Stimulated activated memory B cell treated with anti-CD40 and anti-IgM and Interleukin-4, amounts not matched to agents 10 μg/mL and 1 μg/mL and 100 μg/mL, for 72 hours (primary cell): ENCODE results near the gene DOK7.
A peak's percentile ranks its signal among the peaks of the same experiment; 100 is the strongest.

ENCODE experiments used
- ATAC-seq: fragments of 150-1000 bp; cut with Tn5 transposase; 2 replicates; pipeline ENCODE4 v1.10.0; 2021
- H3K27ac Mint-ChIP-seq: one replicate; pipeline ENCODE4 v1.8.0; 2022; ENCODE audit warnings: mild to moderate bottlenecking, mixed read lengths
- H3K27me3 Mint-ChIP-seq: one replicate; pipeline ENCODE4 v1.8.0; 2022; ENCODE audit warnings: mixed read lengths
- H3K36me3 Mint-ChIP-seq: one replicate; pipeline ENCODE4 v1.8.0; 2022; ENCODE audit warnings: mixed read lengths
- H3K4me1 Mint-ChIP-seq: one replicate; pipeline ENCODE4 v1.8.0; 2022; ENCODE audit warnings: mixed read lengths
- H3K4me3 Mint-ChIP-seq: one replicate; pipeline ENCODE4 v1.8.0; 2022; ENCODE audit warnings: mild to moderate bottlenecking, moderate library complexity, mixed read lengths
- H3K9me3 Mint-ChIP-seq: one replicate; pipeline ENCODE4 v1.8.0; 2022; ENCODE audit warnings: mixed read lengths

DOK7 gene

GRCh38 chr4:3492741-3493719 is 29.9 kb downstream of the DOK7 start:
- H3K27ac Mint-ChIP-seq = no peak overlapping the region
- H3K27me3 Mint-ChIP-seq = no peaks in the 10 kb centered on the region
- peaks cover 25% of the 10 kb centered on the region for H3K36me3 Mint-ChIP-seq
- ATAC-seq = no peak
- H3K4me3 Mint-ChIP-seq = no peak overlapping the region
- H3K4me1 Mint-ChIP-seq = peaks cover 69% of the 10 kb centered on the region
- no peaks in the 10 kb centered on the region for H3K9me3 Mint-ChIP-seq

- no peak for ATAC-seq
- H3K27ac Mint-ChIP-seq = no peak overlapping the region
Observed at GRCh38 chr4:3493720-3494461, 30.8 kb downstream of the DOK7 start.

GRCh38 chr4:3494462-3494871 is 31.4 kb downstream of the DOK7 start:
- H3K27ac Mint-ChIP-seq = no peak overlapping the region
- H3K36me3 Mint-ChIP-seq = peaks cover 25% of the 10 kb centered on the region
- no peaks in the 10 kb centered on the region for H3K9me3 Mint-ChIP-seq
- no peaks in the 10 kb centered on the region for H3K27me3 Mint-ChIP-seq
- peaks cover 55% of the 10 kb centered on the region for H3K4me1 Mint-ChIP-seq
- H3K4me3 Mint-ChIP-seq = no peak overlapping the region
- ATAC-seq = no peak

More at GRCh38 chr4:3493720-3494461, 30.8 kb downstream of the DOK7 start:
- Mint-ChIP-seq H3K36me3 (peaks cover 25% of the 10 kb centered on the region), H3K4me3 (no peak overlapping the region), H3K27me3 (no peaks in the 10 kb centered on the region), H3K4me1 (peaks cover 61% of the 10 kb centered on the region), H3K9me3 (no peaks in the 10 kb centered on the region)

GRCh38 chr4:3495204-3495975 is 32.3 kb downstream of the DOK7 start:
- H3K9me3 Mint-ChIP-seq = no peaks in the 10 kb centered on the region
- H3K4me3 Mint-ChIP-seq = no peak overlapping the region
- no peak for ATAC-seq
- H3K36me3 Mint-ChIP-seq = peaks cover 19% of the 10 kb centered on the region
- H3K4me1 Mint-ChIP-seq = peaks cover 46% of the 10 kb centered on the region
- no peaks in the 10 kb centered on the region for H3K27me3 Mint-ChIP-seq
- no peak overlapping the region for H3K27ac Mint-ChIP-seq

- Mint-ChIP-seq H3K27ac (no peak overlapping the region), H3K27me3 (no peaks in the 10 kb centered on the region), H3K4me1 (peaks cover 39% of the 10 kb centered on the region), H3K36me3 (peaks cover 13% of the 10 kb centered on the region), H3K4me3 (no peak overlapping the region), H3K9me3 (no peaks in the 10 kb centered on the region)
- ATAC-seq = no peak
Observed at GRCh38 chr4:3496021-3496420, 32.9 kb downstream of the DOK7 start.

GRCh38 chr4:3497095-3497494 is 34.0 kb downstream of the DOK7 start:
- H3K27ac Mint-ChIP-seq = peak overlapping the region; percentile 30
- H3K9me3 Mint-ChIP-seq = no peaks in the 10 kb centered on the region
- ATAC-seq = no peak
- H3K4me1 Mint-ChIP-seq = peaks cover 28% of the 10 kb centered on the region
- H3K27me3 Mint-ChIP-seq = no peaks in the 10 kb centered on the region
- peaks cover 10% of the 10 kb centered on the region for H3K36me3 Mint-ChIP-seq
- H3K4me3 Mint-ChIP-seq = no peak overlapping the region

- peak overlapping the region; percentile 30 for H3K27ac Mint-ChIP-seq
- H3K9me3 Mint-ChIP-seq = no peaks in the 10 kb centered on the region
- ATAC-seq = no peak
- peaks cover 6% of the 10 kb centered on the region for H3K36me3 Mint-ChIP-seq
- H3K27me3 Mint-ChIP-seq = no peaks in the 10 kb centered on the region
- H3K4me3 Mint-ChIP-seq = no peak overlapping the region
- peaks cover 26% of the 10 kb centered on the region for H3K4me1 Mint-ChIP-seq
Observed at GRCh38 chr4:3497523-3498389, 34.6 kb downstream of the DOK7 start.

- ATAC-seq = no peak
- H3K4me1 Mint-ChIP-seq = peaks cover 30% of the 10 kb centered on the region
- no peak overlapping the region for H3K4me3 Mint-ChIP-seq
- peaks cover 12% of the 10 kb centered on the region for H3K36me3 Mint-ChIP-seq
- H3K27ac Mint-ChIP-seq = no peak overlapping the region
- H3K27me3 Mint-ChIP-seq = no peaks in the 10 kb centered on the region
- no peaks in the 10 kb centered on the region for H3K9me3 Mint-ChIP-seq
Observed at GRCh38 chr4:3498407-3498806, 35.3 kb downstream of the DOK7 start.

GRCh38 chr4:3498901-3499510 is 35.9 kb downstream of the DOK7 start:
- H3K27ac Mint-ChIP-seq = no peak overlapping the region

GRCh38 chr4:3499710-3500109 is 36.6 kb downstream of the DOK7 start:
- H3K27ac Mint-ChIP-seq = no peak overlapping the region

More at GRCh38 chr4:3498901-3499510, 35.9 kb downstream of the DOK7 start:
- Mint-ChIP-seq H3K4me3 (no peak overlapping the region), H3K9me3 (no peaks in the 10 kb centered on the region), H3K36me3 (peaks cover 15% of the 10 kb centered on the region), H3K4me1 (peaks cover 33% of the 10 kb centered on the region), H3K27me3 (no peaks in the 10 kb centered on the region)
- ATAC-seq = no peak

GRCh38 chr4:3500111-3500510 is 37.0 kb downstream of the DOK7 start:
- H3K4me1 Mint-ChIP-seq = peaks cover 29% of the 10 kb centered on the region
- no peak overlapping the region for H3K27ac Mint-ChIP-seq
- H3K27me3 Mint-ChIP-seq = no peaks in the 10 kb centered on the region
- peaks cover 24% of the 10 kb centered on the region for H3K36me3 Mint-ChIP-seq
- no peaks in the 10 kb centered on the region for H3K9me3 Mint-ChIP-seq
- no peak for ATAC-seq
- no peak overlapping the region for H3K4me3 Mint-ChIP-seq

More at GRCh38 chr4:3499710-3500109, 36.6 kb downstream of the DOK7 start:
- no peak for ATAC-seq
- Mint-ChIP-seq H3K36me3 (peaks cover 21% of the 10 kb centered on the region), H3K27me3 (no peaks in the 10 kb centered on the region), H3K4me1 (peaks cover 33% of the 10 kb centered on the region), H3K9me3 (no peaks in the 10 kb centered on the region), H3K4me3 (no peak overlapping the region)

GRCh38 chr4:3500634-3501101 is 37.6 kb downstream of the DOK7 start:
- Mint-ChIP-seq H3K4me1 (peaks cover 25% of the 10 kb centered on the region), H3K27ac (no peak overlapping the region), H3K9me3 (no peaks in the 10 kb centered on the region), H3K27me3 (no peaks in the 10 kb centered on the region), H3K36me3 (peaks cover 30% of the 10 kb centered on the region), H3K4me3 (no peak overlapping the region)
- ATAC-seq = no peak

GRCh38 chr4:3501126-3501824 is 38.2 kb downstream of the DOK7 start:
- no peak overlapping the region for H3K4me3 Mint-ChIP-seq

More at GRCh38 chr4:3501126-3501824, 38.2 kb downstream of the DOK7 start:
- no peak for ATAC-seq
- Mint-ChIP-seq H3K4me1 (peaks cover 20% of the 10 kb centered on the region), H3K9me3 (no peaks in the 10 kb centered on the region), H3K27me3 (no peaks in the 10 kb centered on the region), H3K27ac (no peak overlapping the region), H3K36me3 (peaks cover 33% of the 10 kb centered on the region)
